LHCN-M2 (cell line): Measurements from ENCODE around the gene ZNF121. TPM values are rescaled to one million over a fixed set of nuclear protein-coding genes. Genes with fewer than 3 reads are reported as not detected.
"Not testable (repeated sequence)": the region's sequence is repeated elsewhere in the genome, so short reads cannot be mapped to it uniquely, and the experiment has no call there.

ENCODE experiments used
- DNase-seq: peaks from one replicate; pipeline ENCODE4 v3.0.0-alpha.2; 2012; ENCODE audit warnings: low read depth
- polyA plus RNA-seq: library from polyadenylated mRNA; unstranded; fragments of >200 nt; gene quantifications from one replicate; pipeline ENCODE4 v1.2.1, GENCODE V29; 2012; ENCODE audit warnings: missing spikeins
- total RNA-seq: library from RNA; depleted of rRNA; stranded (reverse); fragments of >200 nt; gene quantifications from 2 replicates; pipeline ENCODE4 v1.2.3, GENCODE V29; 2014; rRNA removed

ZNF121 gene
- 30.4 and 34.3 TPM in 2 replicates for total RNA-seq
- polyA plus RNA-seq: 3.9 TPM

GRCh38 chr19:9584073-9584833, at the start of gene ZNF121:
TSS of gene ZNF121 (minus strand) at chr19:9584504. CDS start at chr19:9568097, 16,407 bp downstream.
- peak; percentile 76 for DNase-seq

- DNase-seq: no peak
These were observed 43.6 kb upstream of the ZNF121 start for GRCh38 chr19:9627856-9628255.

- peak; percentile 26 for DNase-seq
These were observed 38.2 kb upstream of the ZNF121 start for GRCh38 chr19:9622531-9622930.

- DNase-seq: peak; percentile 85
These were observed 37.1 kb upstream of the ZNF121 start, which contains the start of gene ZNF561 for GRCh38 chr19:9621156-9622037. TSS of gene ZNF561 (minus strand) at chr19:9621232. CDS start at chr19:9619456, 1,776 bp downstream.

GRCh38 chr19:9620842-9621155, 36.5 kb upstream of the ZNF121 start:
- no peak for DNase-seq

GRCh38 chr19:9615844-9616243, 31.5 kb upstream of the ZNF121 start:
- DNase-seq: no peak

- DNase-seq: no peak
These were observed 26.3 kb upstream of the ZNF121 start for GRCh38 chr19:9610484-9611113.

- no peak for DNase-seq
These were observed 24.6 kb upstream of the ZNF121 start for GRCh38 chr19:9608912-9609311.

GRCh38 chr19:9597027-9597426, 12.7 kb upstream of the ZNF121 start:
- DNase-seq: peak; percentile 81

- DNase-seq: peak; percentile 53
These were observed 2.5 kb upstream of the ZNF121 start for GRCh38 chr19:9586764-9587163.

GRCh38 chr19:9582081-9582725, 2.1 kb downstream of the ZNF121 start:
- not testable (repeated sequence) for DNase-seq

GRCh38 chr19:9580728-9581127, 3.6 kb downstream of the ZNF121 start:
- DNase-seq: no peak

- DNase-seq: no peak
These were observed 14.0 kb downstream of the ZNF121 start for GRCh38 chr19:9570255-9570654.

GRCh38 chr19:9566729-9567128, 17.6 kb downstream of the ZNF121 start:
- DNase-seq: no peak

GRCh38 chr19:9565900-9566705, 18.2 kb downstream of the ZNF121 start:
- DNase-seq: peak; percentile 14

GRCh38 chr19:9552536-9553274, 31.6 kb downstream of the ZNF121 start:
- no peak for DNase-seq

GRCh38 chr19:9547870-9548269, 36.4 kb downstream of the ZNF121 start:
- DNase-seq: no peak

- DNase-seq: not testable (repeated sequence)
These were observed 43.0 kb downstream of the ZNF121 start for GRCh38 chr19:9541281-9541680.

GRCh38 chr19:9539921-9540320, 44.4 kb downstream of the ZNF121 start:
- DNase-seq: not testable (repeated sequence)

- DNase-seq: not testable (repeated sequence)
These were observed 45.1 kb downstream of the ZNF121 start for GRCh38 chr19:9539201-9539600.
